Psoas muscle (tissue), 8 donors: ENCODE data around the gene PTCH2. TPM values are rescaled to one million over a fixed set of nuclear protein-coding genes. Genes with fewer than 3 reads are reported as not detected.

Source experiments
- ATAC-seq, 4 donors: fragments of 200-7000 bp; cut with Tn5 transposase; one replicate each; pipeline ENCODE4 v1.9.1; 2020; ENCODE audit warnings: moderate library complexity in 3 of 4, mild to moderate bottlenecking in 2 of 4
- DNase-seq, 2 donors: peaks; one replicate each; pipeline ENCODE4 v3.0.0-alpha.2; 2020
- H3K27ac ChIP-seq: fragments of 200-600 bp; one replicate; pipeline ENCODE4 v1.8.0; 2022
- H3K27me3 ChIP-seq, 3 donors: fragments of 200-600 bp in 1 of 3; one replicate each; pipeline versions ENCODE4 v1.6.1 to v1.8.0; 2013 to 2022; ENCODE audit warnings: low read length in 2 of 3, mild to moderate bottlenecking in 2 of 3, moderate library complexity in 1 of 3; ENCODE audit not compliant: insufficient read depth in 3 of 3
- H3K36me3 ChIP-seq, 2 donors: fragments of 200-600 bp in 1 of 2; one replicate each; pipeline versions ENCODE4 v1.6.1 to v1.8.0; 2013 to 2022; ENCODE audit warnings: low read depth in 1 of 2, mild to moderate bottlenecking in 1 of 2, moderate library complexity in 1 of 2; ENCODE audit not compliant: insufficient read depth in 1 of 2
- H3K4me1 ChIP-seq: fragments of 200-600 bp; one replicate; pipeline ENCODE4 v1.8.0; 2022
- H3K4me3 ChIP-seq: fragments of 200-600 bp; one replicate; pipeline ENCODE4 v1.8.0; 2022; ENCODE audit warnings: mild to moderate bottlenecking
- H3K9me3 ChIP-seq: fragments of 200-600 bp; one replicate; pipeline ENCODE4 v1.8.0; 2022
- CTCF ChIP-seq: fragments of 200-600 bp; IDR thresholded peaks from one replicate; pipeline ENCODE4 v1.8.0; 2022; ENCODE audit warnings: antibody characterized with exemption
- WGBS, 3 donors: extraction: QIAGEN DNeasy Blood & Tissue Kit; methylation state at CpG; one replicate each; pipeline versions ENCODE4 v1.1.6 to v1.1.7; 2013; 5-methylcytosine and 5-hydroxymethylcytosine counted together
- intact Hi-C, 2 donors: fragments of 100-400 bp; cut with DNase I; formaldehyde crosslinking; loops; one replicate each; pipeline versions ENCODE4 v1.11.0 to v1.14.2; 2022
- polyA plus RNA-seq, 3 donors: library from polyadenylated mRNA; stranded (reverse); fragments of 200-250 nt; gene quantifications; one replicate each; pipeline ENCODE4 v1.2.3, GENCODE V29; 2013
- total RNA-seq, 4 donors: library from RNA; stranded (reverse); fragmentation: NEBNext Ultra II Directional in 2 of 4; extraction: Animal tissue kit (Norgen Biotek cat#: 25700) in 2 of 4; gene quantifications; one replicate each; pipeline versions ENCODE4 v1.2.1 to v1.2.4, GENCODE V29; 2021 to 2023
- donor health status: healthy with polysubstance abuse.
- donor health status: DM: no; HTN: no; CAD: no; lungs with moderate emphysema.
- donor health status: Bipolar disorder and iron deficiency.
- donor health status: healthy.
- donor health status: DM: yes; HTN: yes; CAD: no.
- donor health status: DM: no; HTN: no; CAD: no.
- donor health status: DM: no; HTN: no; CAD: no.
- donor health status: DM: yes; HTN: yes; CAD: no.

The PTCH2 gene
- total and polyA plus RNA-seq, 7 donors = 0.12 to 1.0 (median 0.35) TPM

GRCh38 chr1:44786841-44787426, 56.1 kb downstream of the PTCH2 start:
- TF ChIP-seq CTCF = no peak
- intact Hi-C loops = loop anchor here (5.0 kb wide), 2 partner anchors 35 to 510 kb away; no protein-coding TSS in a partner anchor
- H3K4me3 ChIP-seq = peak overlapping the region; percentile 68
- H3K36me3 ChIP-seq = no peaks in the 10 kb centered on the region
- ATAC-seq = peak in 1 of 4 donors; percentile 13
- peaks cover 19% of the 10 kb centered on the region for H3K4me1 ChIP-seq
- no peaks in the 10 kb centered on the region for H3K9me3 ChIP-seq
- WGBS, 3 donors = 77 to 85% (median 82%) methylated on average over 8 to 9 of the region's 9 CpGs
- H3K27me3 ChIP-seq = no peaks in the 10 kb centered on the region
- H3K27ac ChIP-seq = peak overlapping the region; percentile 48
- no peak for DNase-seq

- Histone ChIP-seq H3K4me3 (peak overlapping the region; percentile 68), H3K4me1 (peaks cover 19% of the 10 kb centered on the region), H3K36me3 (peaks cover 0 to 5% of the 10 kb centered on the region in 2 donors), H3K27me3 (no peaks in the 10 kb centered on the region), H3K9me3 (no peaks in the 10 kb centered on the region), H3K27ac (peak overlapping the region; percentile 48)
- peak; percentile 72 to 85 for DNase-seq
- WGBS, 3 donors = 5 to 10% (median 7%) methylated on average over 48 to 49 of the region's 49 CpGs
- ATAC-seq = peak; percentile 77 to 89 (median 84)
- TF ChIP-seq CTCF = peak; percentile 99
- intact Hi-C loops = loop anchor here (5.0 kb wide), 2 partner anchors 36 to 511 kb away; no protein-coding TSS in a partner anchor
These were observed 56.8 kb downstream of the PTCH2 start for GRCh38 chr1:44786138-44786840.

- Histone ChIP-seq H3K27me3 (no peaks in the 10 kb centered on the region), H3K4me3 (peak overlapping the region; percentile 68), H3K27ac (peak overlapping the region; percentile 48), H3K4me1 (peaks cover 19% of the 10 kb centered on the region), H3K36me3 (peaks cover 0 to 12% of the 10 kb centered on the region in 2 donors), H3K9me3 (no peaks in the 10 kb centered on the region)
- intact Hi-C loops = loop anchor here (5.0 kb wide), 2 partner anchors 37 to 512 kb away; no protein-coding TSS in a partner anchor
- TF ChIP-seq CTCF = no peak
- no peak for DNase-seq
- no peak for ATAC-seq
- 34 to 37% (median 35%) methylated on average over 11 of the region's 11 CpGs for WGBS, 3 donors
These were observed 57.4 kb downstream of the PTCH2 start for GRCh38 chr1:44785501-44786137.

GRCh38 chr1:44785029-44785380, 58.0 kb downstream of the PTCH2 start:
- no peaks in the 10 kb centered on the region for H3K9me3 ChIP-seq
- 69 to 80% (median 69%) methylated on average over 6 of the region's 6 CpGs for WGBS, 3 donors
- no peak for DNase-seq
- no peak overlapping the region for H3K4me3 ChIP-seq
- H3K36me3 ChIP-seq = peaks cover 0 to 18% of the 10 kb centered on the region in 2 donors
- no peak overlapping the region for H3K27ac ChIP-seq
- no peak for TF ChIP-seq CTCF
- no peak for ATAC-seq
- peaks cover 19% of the 10 kb centered on the region for H3K4me1 ChIP-seq
- no peaks in the 10 kb centered on the region for H3K27me3 ChIP-seq
- intact Hi-C loops = loop anchor here (5.0 kb wide), 2 partner anchors 37 to 512 kb away; no protein-coding TSS in a partner anchor
